ENCODE results near the gene MED28. TPM values are rescaled to one million over a fixed set of nuclear protein-coding genes. Genes with fewer than 3 reads are reported as not detected.

MED28 gene
- total RNA-seq, 1 donor from 2014 or later: 26.5 TPM

GRCh38 chr4:17613761-17614415, 553 bp upstream of the MED28 start:
- DNase-seq (ENCODE audit: low spot score in 2 of 2) (peak in 1 of 2 donors; percentile 50), FAIRE-seq (no peak)

- FAIRE-seq: no peak
Observed at GRCh38 chr4:17616283-17616682, 1.8 kb downstream of the MED28 start.

GRCh38 chr4:17618926-17619325, 4.5 kb downstream of the MED28 start:
- DNase-seq (ENCODE audit: low spot score in 2 of 2) (no peak), FAIRE-seq (no peak)

More at GRCh38 chr4:17616283-17616682, 1.8 kb downstream of the MED28 start:
- no peak for DNase-seq (ENCODE audit: low spot score in 2 of 2)

GRCh38 chr4:17619416-17620105, 5.1 kb downstream of the MED28 start:
- FAIRE-seq: no peak

GRCh38 chr4:17623451-17624001, 9.1 kb downstream of the MED28 start:
- no peak for DNase-seq (ENCODE audit: low spot score in 2 of 2)
- no peak for FAIRE-seq

More at GRCh38 chr4:17619416-17620105, 5.1 kb downstream of the MED28 start:
- no peak for DNase-seq (ENCODE audit: low spot score in 2 of 2)

- no peak for DNase-seq (ENCODE audit: low spot score in 2 of 2)
- FAIRE-seq: no peak
Observed at GRCh38 chr4:17624821-17625220, 10.4 kb downstream of the MED28 start.

GRCh38 chr4:17630228-17630627, 15.8 kb downstream of the MED28 start:
- FAIRE-seq: no peak

GRCh38 chr4:17633600-17633999, 19.2 kb downstream of the MED28 start:
- FAIRE-seq: no peak
- DNase-seq (ENCODE audit: low spot score in 2 of 2): no peak

More at GRCh38 chr4:17630228-17630627, 15.8 kb downstream of the MED28 start:
- no peak for DNase-seq (ENCODE audit: low spot score in 2 of 2)

- FAIRE-seq: no peak
- no peak for DNase-seq (ENCODE audit: low spot score in 2 of 2)
Observed at GRCh38 chr4:17635056-17635455, 20.6 kb downstream of the MED28 start.

- DNase-seq (ENCODE audit: low spot score in 2 of 2): peak in 1 of 2 donors; percentile 24
- FAIRE-seq: no peak
Observed at GRCh38 chr4:17636341-17636695, 21.9 kb downstream of the MED28 start.

- FAIRE-seq: no peak
- peak; percentile 79 to 85 for DNase-seq (ENCODE audit: low spot score in 2 of 2)
Observed at GRCh38 chr4:17636696-17637622, 22.5 kb downstream of the MED28 start.

GRCh38 chr4:17639136-17639535, 24.7 kb downstream of the MED28 start:
- FAIRE-seq (no peak), DNase-seq (ENCODE audit: low spot score in 2 of 2) (no peak)

GRCh38 chr4:17642398-17642783, 27.9 kb downstream of the MED28 start:
- DNase-seq (ENCODE audit: low spot score in 2 of 2) (no peak), FAIRE-seq (no peak)

- FAIRE-seq: no peak
- no peak for DNase-seq (ENCODE audit: low spot score in 2 of 2)
Observed at GRCh38 chr4:17646693-17647092, 32.3 kb downstream of the MED28 start.

GRCh38 chr4:17647176-17647806, 32.9 kb downstream of the MED28 start:
- DNase-seq (ENCODE audit: low spot score in 2 of 2): no peak

GRCh38 chr4:17647927-17648326, 33.5 kb downstream of the MED28 start:
- no peak for DNase-seq (ENCODE audit: low spot score in 2 of 2)
- FAIRE-seq: no peak

More at GRCh38 chr4:17647176-17647806, 32.9 kb downstream of the MED28 start:
- no peak for FAIRE-seq

- DNase-seq (ENCODE audit: low spot score in 2 of 2): no peak
- no peak for FAIRE-seq
Observed at GRCh38 chr4:17650406-17650805, 36.0 kb downstream of the MED28 start.

- FAIRE-seq (no peak), DNase-seq (ENCODE audit: low spot score in 2 of 2) (no peak)
Observed at GRCh38 chr4:17654701-17655100, 40.3 kb downstream of the MED28 start.

- FAIRE-seq: no peak
- DNase-seq (ENCODE audit: low spot score in 2 of 2): no peak
Observed at GRCh38 chr4:17657090-17657489, 42.6 kb downstream of the MED28 start.

- no peak for FAIRE-seq
- no peak for DNase-seq (ENCODE audit: low spot score in 2 of 2)
Observed at GRCh38 chr4:17657849-17658248, 43.4 kb downstream of the MED28 start.

Data from frontal cortex (tissue), 4 donors.